ENCODE results near the gene ATG16L2. TPM values are rescaled to one million over a fixed set of nuclear protein-coding genes. Genes with fewer than 3 reads are reported as not detected.

Gene ATG16L2
- polyA plus RNA-seq, 1 experiment, result 10.1 TPM

DNA sequence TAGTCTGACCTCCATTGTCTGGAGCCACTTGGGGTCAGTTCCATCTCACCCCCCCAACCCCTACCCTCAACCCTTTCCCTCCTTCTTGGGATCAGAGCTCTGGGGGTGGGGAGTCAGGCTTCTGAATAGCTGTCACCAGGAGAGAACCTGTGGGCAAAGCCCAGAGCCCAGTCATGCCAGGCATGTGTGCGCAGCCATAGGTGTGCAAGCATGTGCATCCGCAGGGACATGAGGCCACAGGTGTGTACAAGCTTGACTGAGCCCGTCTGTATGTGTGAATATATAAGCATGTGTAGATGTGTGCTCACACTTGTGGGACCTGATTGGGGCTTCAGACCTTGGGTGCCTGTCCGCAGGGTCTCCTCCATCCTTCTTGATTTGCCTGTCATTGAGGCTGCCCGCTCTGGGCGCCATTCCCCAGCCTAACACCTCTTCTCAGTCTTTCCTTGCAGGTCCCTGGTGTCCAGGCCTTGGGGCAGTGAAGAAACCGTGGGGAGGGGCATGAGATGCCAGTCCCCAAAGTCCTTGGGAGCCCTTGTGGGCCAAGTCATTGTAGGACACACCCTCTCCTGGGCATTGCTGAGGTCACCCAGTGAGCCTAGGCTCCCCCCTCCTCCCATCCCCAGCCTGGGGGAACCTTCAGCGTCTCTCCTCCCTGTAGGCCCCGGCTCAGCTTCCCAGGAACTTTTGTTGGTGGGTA is 9.0 kb downstream of the ATG16L2 start:
- TF ChIP-seq CTCF (IDR thresholded peaks at IDR 0.05; ENCODE audit: insufficient read depth, low read depth, low read length), result no peak
- H3K36me3 ChIP-seq (ENCODE audit: control insufficient read depth, insufficient read depth, low read length), result peaks cover 7% of the 10 kb centered on the region
- ChIA-PET CTCF (interaction anchor here (0.7 to 2.7 kb wide), 5 partner anchors 8 to 363 kb away, joined by 3 to 7 read pairs (median 4); no protein-coding TSS in a partner anchor), POLR2A (no interaction called here)
- no peak overlapping the region for H3K4me3 ChIP-seq (ENCODE audit: low read depth, low read length)
- no peak for DNase-seq (ENCODE audit: low read depth)
- H3K27me3 ChIP-seq (ENCODE audit: control insufficient read depth, insufficient read depth, low read length), result no peaks in the 10 kb centered on the region

DNA sequence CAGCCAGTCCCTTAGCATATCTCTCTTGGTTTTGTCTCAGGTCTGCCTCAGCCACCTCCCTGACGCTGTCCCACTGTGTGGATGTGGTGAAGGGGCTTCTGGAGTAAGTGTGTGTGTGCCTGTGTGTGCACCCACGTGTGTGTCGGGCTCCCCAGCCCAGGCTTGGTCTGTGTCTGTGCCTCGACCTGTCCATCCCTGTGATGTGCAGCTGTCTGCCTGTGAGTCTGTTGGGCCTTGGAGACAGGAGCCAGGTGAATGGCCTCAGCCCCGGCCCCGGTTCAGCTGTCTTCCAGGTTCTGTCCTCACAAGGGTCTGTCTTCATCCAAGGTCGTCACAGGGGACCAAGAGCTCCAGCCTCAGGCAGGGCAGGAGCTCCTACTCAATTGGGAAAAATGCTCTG is 9.8 kb downstream of the ATG16L2 start:
- TF ChIP-seq CTCF (IDR thresholded peaks at IDR 0.05; ENCODE audit: insufficient read depth, low read depth, low read length), result no peak
- ChIA-PET POLR2A (interaction anchor here (0.6 kb wide), 1 partner anchor 356 kb away, joined by 3 read pairs; no protein-coding TSS in a partner anchor), CTCF (interaction anchor here (1.4 to 1.7 kb wide), 2 partner anchors 11 to 354 kb away, joined by 4 to 6 read pairs; no protein-coding TSS in a partner anchor)
- no peak for DNase-seq (ENCODE audit: low read depth)
- Histone ChIP-seq H3K4me3 (ENCODE audit: low read depth, low read length) (no peak overlapping the region), H3K27me3 (ENCODE audit: control insufficient read depth, insufficient read depth, low read length) (no peaks in the 10 kb centered on the region), H3K36me3 (ENCODE audit: control insufficient read depth, insufficient read depth, low read length) (peaks cover 4% of the 10 kb centered on the region)

DNA sequence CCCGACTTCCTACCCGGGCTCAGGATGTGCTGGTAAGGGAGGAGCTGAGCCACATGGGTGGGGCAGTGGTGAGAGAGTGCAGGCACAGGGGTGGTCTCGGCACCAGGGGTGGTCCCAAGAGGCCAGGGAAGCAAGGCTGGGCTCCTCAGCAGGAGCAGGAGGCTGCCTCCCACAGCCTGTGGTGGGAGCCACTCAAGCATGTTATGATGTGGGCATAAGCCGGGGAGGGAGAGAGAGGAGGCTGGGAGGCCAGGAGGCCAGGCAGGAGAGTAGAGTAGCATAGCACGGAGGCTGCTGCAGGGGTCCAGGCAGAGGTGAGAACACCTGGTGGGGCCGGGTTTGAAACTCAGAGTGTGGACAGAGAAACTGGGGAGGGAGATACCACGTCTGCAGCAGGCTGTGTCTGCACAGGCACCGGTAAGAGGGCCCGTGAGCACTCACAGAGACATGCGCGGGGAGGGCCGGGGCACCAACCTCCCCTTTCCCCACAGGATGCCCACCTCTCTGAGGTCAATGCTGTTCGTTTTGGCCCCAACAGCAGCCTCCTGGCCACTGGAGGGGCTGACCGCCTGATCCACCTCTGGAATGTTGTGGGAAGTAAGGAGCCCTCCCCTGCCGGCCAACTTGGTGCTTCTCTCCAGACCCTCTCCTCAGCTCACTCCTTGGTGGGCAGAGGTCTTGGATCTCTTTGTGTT is 10.7 kb downstream of the ATG16L2 start:
- Histone ChIP-seq H3K27me3 (ENCODE audit: control insufficient read depth, insufficient read depth, low read length) (no peaks in the 10 kb centered on the region), H3K4me3 (ENCODE audit: low read depth, low read length) (no peak overlapping the region), H3K36me3 (ENCODE audit: control insufficient read depth, insufficient read depth, low read length) (peaks cover 5% of the 10 kb centered on the region)
- ChIA-PET CTCF (interaction anchor here (0.9 to 13.3 kb wide), 5 partner anchors 12 to 361 kb away, joined by 4 to 183 read pairs (median 6); no protein-coding TSS in a partner anchor), POLR2A (interaction anchor here (0.6 kb wide), 2 partner anchors 100 to 355 kb away, joined by 3 read pairs; no protein-coding TSS in a partner anchor)
- TF ChIP-seq CTCF (IDR thresholded peaks at IDR 0.05; ENCODE audit: insufficient read depth, low read depth, low read length), result no peak
- no peak for DNase-seq (ENCODE audit: low read depth)

- no peak overlapping the region for H3K4me3 ChIP-seq (ENCODE audit: low read depth, low read length)
- POLR2A ChIA-PET, result no interaction called here
- DNase-seq (ENCODE audit: low read depth), result no peak
- CTCF ChIA-PET, result interaction anchor here (0.9 to 13.3 kb wide), 4 partner anchors 15 to 360 kb away, joined by 3 to 183 read pairs (median 6); no protein-coding TSS in a partner anchor
- no peaks in the 10 kb centered on the region for H3K27me3 ChIP-seq (ENCODE audit: control insufficient read depth, insufficient read depth, low read length)
- peaks cover 3% of the 10 kb centered on the region for H3K36me3 ChIP-seq (ENCODE audit: control insufficient read depth, insufficient read depth, low read length)
- TF ChIP-seq CTCF (IDR thresholded peaks at IDR 0.05; ENCODE audit: insufficient read depth, low read depth, low read length), result no peak
Observed at GRCh38 chr11:72825661-72826060, 11.4 kb downstream of the ATG16L2 start.
